ENCODE data around the gene FKBP1C.

- TF ChIP-seq, protein P1, sequence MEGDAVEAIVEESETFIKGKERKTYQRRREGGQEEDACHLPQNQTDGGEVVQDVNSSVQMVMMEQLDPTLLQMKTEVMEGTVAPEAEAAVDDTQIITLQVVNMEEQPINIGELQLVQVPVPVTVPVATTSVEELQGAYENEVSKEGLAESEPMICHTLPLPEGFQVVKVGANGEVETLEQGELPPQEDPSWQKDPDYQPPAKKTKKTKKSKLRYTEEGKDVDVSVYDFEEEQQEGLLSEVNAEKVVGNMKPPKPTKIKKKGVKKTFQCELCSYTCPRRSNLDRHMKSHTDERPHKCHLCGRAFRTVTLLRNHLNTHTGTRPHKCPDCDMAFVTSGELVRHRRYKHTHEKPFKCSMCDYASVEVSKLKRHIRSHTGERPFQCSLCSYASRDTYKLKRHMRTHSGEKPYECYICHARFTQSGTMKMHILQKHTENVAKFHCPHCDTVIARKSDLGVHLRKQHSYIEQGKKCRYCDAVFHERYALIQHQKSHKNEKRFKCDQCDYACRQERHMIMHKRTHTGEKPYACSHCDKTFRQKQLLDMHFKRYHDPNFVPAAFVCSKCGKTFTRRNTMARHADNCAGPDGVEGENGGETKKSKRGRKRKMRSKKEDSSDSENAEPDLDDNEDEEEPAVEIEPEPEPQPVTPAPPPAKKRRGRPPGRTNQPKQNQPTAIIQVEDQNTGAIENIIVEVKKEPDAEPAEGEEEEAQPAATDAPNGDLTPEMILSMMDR (IDR thresholded peaks at IDR 0.05) = no peak
- TF ChIP-seq POLR2A (IDR thresholded peaks at IDR 0.05) = no peak
Observed at GRCh38 chr6:63176181-63176580, 35.1 kb upstream of the FKBP1C start.
